NT2/D1 (cell line): ENCODE results near the gene LRCH4.

Source experiments
- DNase-seq: peaks from one replicate; pipeline ENCODE4 v3.0.0-alpha.2; 2011; ENCODE audit warnings: low read depth, low spot score
- H3K27me3 ChIP-seq: 2 replicates; pipeline ENCODE4 v1.6.0; 2011; ENCODE audit warnings: mild to moderate bottlenecking; ENCODE audit not compliant: insufficient read length, insufficient read depth
- H3K36me3 ChIP-seq: 2 replicates; pipeline ENCODE4 v1.6.1; 2011; ENCODE audit warnings: mild to moderate bottlenecking, low read length, mixed read lengths; ENCODE audit not compliant: insufficient read depth, insufficient read length
- H3K4me1 ChIP-seq: 2 replicates; pipeline ENCODE4 v1.5.1; 2011; ENCODE audit not compliant: insufficient read depth, insufficient read length
- H3K4me3 ChIP-seq: 2 replicates; pipeline ENCODE4 v1.5.1; 2011; ENCODE audit warnings: low read depth; ENCODE audit not compliant: insufficient read length
- H3K9ac ChIP-seq: 2 replicates; pipeline ENCODE4 v1.6.0; 2011; ENCODE audit warnings: low read depth; ENCODE audit not compliant: insufficient read length
- H3K9me3 ChIP-seq: 2 replicates; pipeline ENCODE4 v1.5.1; 2011; ENCODE audit warnings: mild to moderate bottlenecking, low read length; ENCODE audit not compliant: insufficient read depth
- SUZ12 ChIP-seq: IDR thresholded peaks from 2 replicates; pipeline ENCODE4 v1.6.1; 2011; ENCODE audit not compliant: insufficient read length, insufficient read depth; ENCODE audit errors: extremely low read depth
- YY1 ChIP-seq: IDR thresholded peaks from 2 replicates; pipeline ENCODE4 v1.6.1; 2011; ENCODE audit not compliant: insufficient read length, insufficient read depth
- ZNF274 ChIP-seq: IDR thresholded peaks from 2 replicates; pipeline ENCODE4 v1.6.1; 2011; ENCODE audit warnings: mild to moderate bottlenecking, low read depth, low read length

LRCH4 gene

GRCh38 chr7:100623951-100624824 is 38.3 kb upstream of the LRCH4 start:
- peaks cover 2% of the 10 kb centered on the region for H3K4me1 ChIP-seq
- DNase-seq: no peak
- no peak overlapping the region for H3K4me3 ChIP-seq
- TF ChIP-seq SUZ12 (no peak), ZNF274 (no peak), YY1 (no peak)
- no peak overlapping the region for H3K9ac ChIP-seq
- H3K27me3 ChIP-seq: peaks cover 6% of the 10 kb centered on the region
- H3K36me3 ChIP-seq: no peaks in the 10 kb centered on the region
- H3K9me3 ChIP-seq: no peaks in the 10 kb centered on the region

GRCh38 chr7:100621554-100621953 is 35.6 kb upstream of the LRCH4 start:
- no peak overlapping the region for H3K4me3 ChIP-seq
- no peaks in the 10 kb centered on the region for H3K36me3 ChIP-seq
- no peaks in the 10 kb centered on the region for H3K9me3 ChIP-seq
- no peak overlapping the region for H3K9ac ChIP-seq
- DNase-seq: no peak
- peaks cover 6% of the 10 kb centered on the region for H3K27me3 ChIP-seq
- TF ChIP-seq SUZ12 (no peak), ZNF274 (no peak), YY1 (no peak)
- no peaks in the 10 kb centered on the region for H3K4me1 ChIP-seq

- no peak overlapping the region for H3K9ac ChIP-seq
- peaks cover 2% of the 10 kb centered on the region for H3K27me3 ChIP-seq
- no peak for DNase-seq
- H3K4me1 ChIP-seq: no peaks in the 10 kb centered on the region
- H3K4me3 ChIP-seq: no peak overlapping the region
- TF ChIP-seq SUZ12: no peak
- TF ChIP-seq ZNF274: no peak
- no peak for TF ChIP-seq YY1
- H3K36me3 ChIP-seq: no peaks in the 10 kb centered on the region
- H3K9me3 ChIP-seq: no peaks in the 10 kb centered on the region
These were observed 34.9 kb upstream of the LRCH4 start for GRCh38 chr7:100620804-100621203.

- Histone ChIP-seq H3K9ac (no peak overlapping the region), H3K4me3 (no peak overlapping the region), H3K4me1 (no peaks in the 10 kb centered on the region), H3K36me3 (no peaks in the 10 kb centered on the region), H3K27me3 (no peaks in the 10 kb centered on the region), H3K9me3 (no peaks in the 10 kb centered on the region)
- no peak for DNase-seq
- TF ChIP-seq SUZ12 (no peak), YY1 (no peak), ZNF274 (no peak)
These were observed 34.3 kb upstream of the LRCH4 start for GRCh38 chr7:100620239-100620638.

- no peak overlapping the region for H3K4me3 ChIP-seq
- no peaks in the 10 kb centered on the region for H3K36me3 ChIP-seq
- TF ChIP-seq YY1 (no peak), ZNF274 (no peak), SUZ12 (no peak)
- H3K9me3 ChIP-seq: no peaks in the 10 kb centered on the region
- no peaks in the 10 kb centered on the region for H3K27me3 ChIP-seq
- no peak overlapping the region for H3K9ac ChIP-seq
- H3K4me1 ChIP-seq: no peaks in the 10 kb centered on the region
- DNase-seq: no peak
These were observed 28.5 kb upstream of the LRCH4 start for GRCh38 chr7:100614308-100614861.

- Histone ChIP-seq H3K27me3 (no peaks in the 10 kb centered on the region), H3K9me3 (no peaks in the 10 kb centered on the region), H3K9ac (no peak overlapping the region), H3K4me1 (no peaks in the 10 kb centered on the region), H3K36me3 (no peaks in the 10 kb centered on the region), H3K4me3 (no peak overlapping the region)
- no peak for TF ChIP-seq YY1
- no peak for TF ChIP-seq SUZ12
- TF ChIP-seq ZNF274: no peak
- DNase-seq: no peak
These were observed 27.7 kb upstream of the LRCH4 start for GRCh38 chr7:100613412-100614175.
